Trophoblast cell (in vitro differentiated cells and primary cell): ENCODE measurements around the gene ETV3.

Experiments
- DNase-seq, 2 donors: peaks; one replicate each; pipeline ENCODE4 v3.0.0-alpha.2; 2016
- H2AFZ ChIP-seq: 2 replicates; pipeline ENCODE4 v1.6.1; 2013; ENCODE audit warnings: low read length, moderate library complexity, mild to moderate bottlenecking; ENCODE audit not compliant: insufficient read depth, poor library complexity
- H2AK5ac ChIP-seq: 2 replicates; pipeline ENCODE4 v1.6.1; 2013; ENCODE audit warnings: mild to moderate bottlenecking, low read length
- H2BK120ac ChIP-seq: 2 replicates; pipeline ENCODE4 v1.6.1; 2013; ENCODE audit warnings: low read length, mild to moderate bottlenecking, moderate library complexity; ENCODE audit not compliant: insufficient read depth, poor library complexity
- H2BK12ac ChIP-seq: 2 replicates; pipeline ENCODE4 v1.6.1; 2013; ENCODE audit warnings: mild to moderate bottlenecking, low read length, moderate library complexity
- H2BK5ac ChIP-seq: 2 replicates; pipeline ENCODE4 v1.6.1; 2013; ENCODE audit warnings: low read length, low read depth, moderate library complexity, mild to moderate bottlenecking; ENCODE audit not compliant: poor library complexity
- H3K14ac ChIP-seq: 2 replicates; pipeline ENCODE4 v1.6.1; 2013; ENCODE audit warnings: mild to moderate bottlenecking, low read length
- H3K18ac ChIP-seq: 2 replicates; pipeline ENCODE4 v1.6.1; 2013; ENCODE audit warnings: mild to moderate bottlenecking, low read length
- H3K23ac ChIP-seq: 2 replicates; pipeline ENCODE4 v1.6.1; 2013; ENCODE audit warnings: low read length
- H3K27ac ChIP-seq: 2 replicates; pipeline ENCODE4 v1.5.1; 2013; ENCODE audit warnings: low read depth, mild to moderate bottlenecking, inconsistent platforms, low read length, moderate library complexity
- H3K27me3 ChIP-seq: 2 replicates; pipeline ENCODE4 v1.6.1; 2013; ENCODE audit warnings: inconsistent platforms, mild to moderate bottlenecking, low read length, moderate library complexity; ENCODE audit not compliant: insufficient read depth
- H3K36me3 ChIP-seq, 2 experiments: 1 replicate in 1 of 2; 2 replicates in 1 of 2; pipeline ENCODE4 v1.6.1; 2013; ENCODE audit warnings: low read length in 2 of 2, mild to moderate bottlenecking in 2 of 2, moderate library complexity in 1 of 2; ENCODE audit not compliant: insufficient read depth in 2 of 2, control insufficient read depth in 1 of 2
- H3K4ac ChIP-seq: 2 replicates; pipeline ENCODE4 v1.6.1; 2013; ENCODE audit warnings: low read depth, mild to moderate bottlenecking, low read length, moderate library complexity
- H3K4me1 ChIP-seq, 2 experiments: 1 replicate in 1 of 2; 2 replicates in 1 of 2; pipeline ENCODE4 v1.6.1; 2013; ENCODE audit warnings: low read length in 2 of 2, mild to moderate bottlenecking in 2 of 2, moderate library complexity in 1 of 2; ENCODE audit not compliant: insufficient read depth in 2 of 2, control insufficient read depth in 1 of 2
- H3K4me2 ChIP-seq: 2 replicates; pipeline ENCODE4 v1.6.1; 2013; ENCODE audit warnings: inconsistent platforms, mild to moderate bottlenecking, low read length, moderate library complexity
- H3K4me3 ChIP-seq: 2 replicates; pipeline ENCODE4 v1.5.1; 2013; ENCODE audit warnings: mild to moderate bottlenecking, low read depth, low read length, inconsistent platforms
- H3K79me1 ChIP-seq: one replicate; pipeline ENCODE4 v1.6.1; 2013; ENCODE audit warnings: low read length
- H3K79me2 ChIP-seq: 2 replicates; pipeline ENCODE4 v1.6.1; 2013; ENCODE audit warnings: low read length, mild to moderate bottlenecking; ENCODE audit not compliant: control insufficient read depth, insufficient read depth, poor library complexity
- H3K9ac ChIP-seq: 2 replicates; pipeline ENCODE4 v1.6.1; 2013; ENCODE audit warnings: mild to moderate bottlenecking, low read length
- H3K9me3 ChIP-seq: 2 replicates; pipeline ENCODE4 v1.6.1; 2013; ENCODE audit warnings: low read depth, mild to moderate bottlenecking, control low read depth, inconsistent platforms, low read length; ENCODE audit not compliant: insufficient read depth
- H4K12ac ChIP-seq: 2 replicates; pipeline ENCODE4 v1.6.1; 2013; ENCODE audit warnings: low read depth, mild to moderate bottlenecking, low read length, moderate library complexity
- H4K8ac ChIP-seq: 2 replicates; pipeline ENCODE4 v1.6.1; 2013; ENCODE audit warnings: low read depth, mild to moderate bottlenecking, low read length, moderate library complexity
- H4K91ac ChIP-seq: one replicate; pipeline ENCODE4 v1.6.1; 2013; ENCODE audit warnings: low read depth, mild to moderate bottlenecking, low read length, moderate library complexity
- WGBS: extraction: QIAGEN DNeasy Blood & Tissue Kit; methylation state at CpG from one replicate; pipeline ENCODE4 v1.1.7; 2013; ENCODE audit warnings: missing lambda C conversion rate; ENCODE audit not compliant: insufficient read length, insufficient coverage; ENCODE audit errors: extremely low coverage; 5-methylcytosine and 5-hydroxymethylcytosine counted together

ETV3 gene

GRCh38 chr1:157181790-157182189, 43.6 kb upstream of the ETV3 start:
- Histone ChIP-seq H3K4ac (no peak overlapping the region), H2BK5ac (no peak overlapping the region), H3K4me3 (no peak overlapping the region), H3K9ac (no peak overlapping the region), H2BK12ac (no peak overlapping the region), H2BK120ac (no peak overlapping the region), H3K4me2 (no peak overlapping the region), H3K27ac (no peak overlapping the region), H3K27me3 (no peaks in the 10 kb centered on the region), H3K9me3 (no peaks in the 10 kb centered on the region), H3K14ac (no peak overlapping the region), H3K79me1 (no peaks in the 10 kb centered on the region), H3K4me1 (no peaks in the 10 kb centered on the region), H3K79me2 (no peaks in the 10 kb centered on the region), H3K18ac (no peak overlapping the region), H4K8ac (no peak overlapping the region), H3K23ac (no peak overlapping the region), H3K36me3 (no peaks in the 10 kb centered on the region), H4K12ac (no peak overlapping the region), H4K91ac (no peak overlapping the region), H2AK5ac (no peak overlapping the region), H2AFZ (no peak overlapping the region)
- no CpG with 5 or more reads among the region's 3 CpGs for WGBS
- DNase-seq = no peak

GRCh38 chr1:157181258-157181657, 43.1 kb upstream of the ETV3 start:
- H3K36me3 ChIP-seq = no peaks in the 10 kb centered on the region

GRCh38 chr1:157178490-157178889, 40.3 kb upstream of the ETV3 start:
- Histone ChIP-seq H3K23ac (no peak overlapping the region), H3K79me2 (no peaks in the 10 kb centered on the region), H4K91ac (no peak overlapping the region), H2BK120ac (no peak overlapping the region), H3K27me3 (no peaks in the 10 kb centered on the region), H2AFZ (no peak overlapping the region), H2AK5ac (no peak overlapping the region), H3K79me1 (no peaks in the 10 kb centered on the region), H2BK5ac (no peak overlapping the region), H3K27ac (no peak overlapping the region), H3K18ac (no peak overlapping the region), H3K4ac (no peak overlapping the region), H3K9ac (no peak overlapping the region), H3K4me1 (no peaks in the 10 kb centered on the region), H2BK12ac (no peak overlapping the region), H4K8ac (no peak overlapping the region), H4K12ac (no peak overlapping the region), H3K4me3 (no peak overlapping the region), H3K36me3 (no peaks in the 10 kb centered on the region), H3K4me2 (no peak overlapping the region), H3K14ac (no peak overlapping the region), H3K9me3 (peaks cover 2% of the 10 kb centered on the region)
- no CpG with 5 or more reads among the region's 3 CpGs for WGBS
- DNase-seq = no peak

More at GRCh38 chr1:157181258-157181657, 43.1 kb upstream of the ETV3 start:
- Histone ChIP-seq H3K9ac (no peak overlapping the region), H3K14ac (no peak overlapping the region), H3K27ac (no peak overlapping the region), H3K27me3 (no peaks in the 10 kb centered on the region), H3K4me2 (no peak overlapping the region), H2BK5ac (no peak overlapping the region), H3K9me3 (no peaks in the 10 kb centered on the region), H3K79me2 (no peaks in the 10 kb centered on the region), H2AK5ac (no peak overlapping the region), H3K79me1 (no peaks in the 10 kb centered on the region), H3K23ac (no peak overlapping the region), H3K4me1 (no peaks in the 10 kb centered on the region), H4K8ac (no peak overlapping the region), H2AFZ (no peak overlapping the region), H3K4ac (no peak overlapping the region), H3K4me3 (no peak overlapping the region), H2BK120ac (no peak overlapping the region), H4K12ac (no peak overlapping the region), H2BK12ac (no peak overlapping the region), H3K18ac (no peak overlapping the region), H4K91ac (no peak overlapping the region)
- no CpG with 5 or more reads among the region's 5 CpGs for WGBS
- DNase-seq = no peak

- Histone ChIP-seq H3K14ac (no peak overlapping the region), H2BK12ac (no peak overlapping the region), H3K4me1 (no peaks in the 10 kb centered on the region), H4K12ac (no peak overlapping the region), H4K91ac (no peak overlapping the region), H3K79me1 (no peaks in the 10 kb centered on the region), H4K8ac (no peak overlapping the region), H3K4me2 (no peak overlapping the region), H2AFZ (no peak overlapping the region), H2AK5ac (no peak overlapping the region), H3K79me2 (no peaks in the 10 kb centered on the region), H3K23ac (no peak overlapping the region), H3K27ac (no peak overlapping the region), H3K27me3 (no peaks in the 10 kb centered on the region), H3K36me3 (no peaks in the 10 kb centered on the region), H3K4me3 (no peak overlapping the region), H3K9ac (no peak overlapping the region), H2BK120ac (no peak overlapping the region), H3K9me3 (peaks cover 2% of the 10 kb centered on the region), H3K18ac (no peak overlapping the region), H2BK5ac (no peak overlapping the region), H3K4ac (no peak overlapping the region)
- WGBS = no CpG with 5 or more reads among the region's 4 CpGs
- no peak for DNase-seq
Observed at GRCh38 chr1:157177733-157178394, 39.7 kb upstream of the ETV3 start.
